H7 (cell line): ENCODE measurements around the gene TMEM203. TPM values are rescaled to one million over a fixed set of nuclear protein-coding genes. Genes with fewer than 3 reads are reported as not detected.
"Not testable (repeated sequence)": the region's sequence is repeated elsewhere in the genome, so short reads cannot be mapped to it uniquely, and the experiment has no call there.

Source experiments
- DNase-seq: peaks from one replicate; pipeline ENCODE4 v3.0.0; 2012
- H3K27me3 ChIP-seq: 2 replicates; pipeline ENCODE4 v1.6.0; 2011; ENCODE audit warnings: mild to moderate bottlenecking, low read length; ENCODE audit not compliant: control insufficient read depth, insufficient read depth
- H3K36me3 ChIP-seq: replicated peaks from 2 replicates; pipeline ENCODE4 v1.5.1; 2011; ENCODE audit warnings: low read length; ENCODE audit not compliant: control insufficient read depth, insufficient read depth
- H3K4me3 ChIP-seq: 2 replicates; pipeline ENCODE4 v1.5.1; 2011; ENCODE audit warnings: low read depth, mild to moderate bottlenecking, control low read depth, low read length, moderate library complexity; ENCODE audit not compliant: insufficient read depth
- total RNA-seq: library from RNA; depleted of rRNA; stranded (reverse); fragments of >200 nt; shearing (Covaris generic); gene quantifications from 2 replicates; pipeline ENCODE4 v1.2.3, GENCODE V29; 2014

Gene TMEM203
- total RNA-seq, 1 experiment from 2014 or later = 62.3 TPM

DNA sequence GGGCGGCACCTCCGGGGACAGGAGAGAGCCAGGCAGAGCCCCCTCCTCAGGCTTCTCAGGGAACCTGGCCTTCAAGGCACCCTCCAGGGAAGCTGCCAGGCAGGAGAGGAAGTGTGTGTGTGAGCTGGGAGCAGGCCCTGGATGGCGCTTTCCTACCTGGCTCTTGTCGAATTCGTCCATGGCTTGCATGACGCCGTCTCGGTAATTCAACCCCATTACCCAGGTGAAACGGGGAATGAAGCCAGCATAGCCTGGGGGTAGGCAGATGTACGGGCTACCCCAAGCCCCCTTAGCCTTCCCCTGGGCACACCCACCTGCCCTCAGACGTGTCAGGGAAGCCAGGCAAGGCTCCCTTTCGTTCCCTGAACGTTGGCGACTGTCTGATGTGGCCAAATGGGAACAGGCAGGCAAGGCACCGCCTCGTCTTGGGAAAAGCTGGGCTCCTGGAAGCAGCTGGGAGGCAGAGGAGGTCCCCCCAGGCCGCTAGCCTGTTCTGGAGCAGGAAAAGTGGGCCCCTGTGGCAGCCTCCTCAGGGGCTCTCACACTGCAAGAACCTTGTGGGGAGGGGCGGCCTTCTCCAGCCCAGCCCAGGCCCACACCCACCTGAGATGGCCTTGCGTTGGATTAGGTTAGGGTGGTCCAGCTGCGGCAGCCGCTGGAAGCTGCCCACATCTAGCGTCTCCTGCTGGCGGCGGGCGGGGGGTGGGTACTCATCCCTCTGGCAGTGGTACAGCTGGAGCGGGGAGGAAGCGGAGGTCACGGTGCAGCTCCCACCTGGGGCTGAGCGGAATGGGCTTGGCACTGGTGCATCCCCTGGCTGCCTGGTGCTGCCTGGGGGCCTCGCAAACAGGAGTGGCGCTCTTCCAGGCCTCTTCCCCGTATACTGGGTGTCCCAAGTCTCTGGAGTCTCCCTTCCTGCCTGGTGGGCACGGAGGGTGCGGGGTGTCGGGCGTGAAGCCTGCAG, 39.3 kb upstream of the TMEM203 start:
- Histone ChIP-seq H3K27me3 (no peaks in the 10 kb centered on the region), H3K4me3 (0 out of 2 replicates have a peak overlapping the region, but pooled peaks have one; percentile 3), H3K36me3 (peaks cover 15% of the 10 kb centered on the region)
- DNase-seq = peak; percentile 87

GRCh38 chr9:137243626-137244485, 38.4 kb upstream of the TMEM203 start:
- Histone ChIP-seq H3K36me3 (peaks cover 15% of the 10 kb centered on the region), H3K27me3 (no peaks in the 10 kb centered on the region), H3K4me3 (peak overlapping the region; percentile 3; the same call in 1 of the 2 replicates)
- DNase-seq = peak; percentile 81

DNA sequence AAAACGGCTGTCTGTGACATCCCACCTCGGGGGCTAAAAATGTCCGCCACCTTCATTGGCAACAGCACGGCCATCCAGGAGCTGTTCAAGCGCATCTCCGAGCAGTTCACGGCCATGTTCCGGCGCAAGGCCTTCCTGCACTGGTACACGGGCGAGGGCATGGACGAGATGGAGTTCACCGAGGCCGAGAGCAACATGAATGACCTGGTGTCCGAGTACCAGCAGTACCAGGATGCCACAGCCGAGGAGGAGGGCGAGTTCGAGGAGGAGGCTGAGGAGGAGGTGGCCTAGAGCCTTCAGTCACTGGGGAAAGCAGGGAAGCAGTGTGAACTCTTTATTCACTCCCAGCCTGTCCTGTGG, 37.8 kb upstream of the TMEM203 start:
- not testable (repeated sequence) for DNase-seq, H3K27me3 ChIP-seq, H3K4me3 ChIP-seq
- H3K36me3 ChIP-seq = peaks cover 15% of the 10 kb centered on the region

GRCh38 chr9:137242269-137243203, 37.1 kb upstream of the TMEM203 start:
- no peak for DNase-seq
- H3K36me3 ChIP-seq = peaks cover 15% of the 10 kb centered on the region
- H3K4me3 ChIP-seq = peak overlapping the region; percentile 96
- no peaks in the 10 kb centered on the region for H3K27me3 ChIP-seq

DNA sequence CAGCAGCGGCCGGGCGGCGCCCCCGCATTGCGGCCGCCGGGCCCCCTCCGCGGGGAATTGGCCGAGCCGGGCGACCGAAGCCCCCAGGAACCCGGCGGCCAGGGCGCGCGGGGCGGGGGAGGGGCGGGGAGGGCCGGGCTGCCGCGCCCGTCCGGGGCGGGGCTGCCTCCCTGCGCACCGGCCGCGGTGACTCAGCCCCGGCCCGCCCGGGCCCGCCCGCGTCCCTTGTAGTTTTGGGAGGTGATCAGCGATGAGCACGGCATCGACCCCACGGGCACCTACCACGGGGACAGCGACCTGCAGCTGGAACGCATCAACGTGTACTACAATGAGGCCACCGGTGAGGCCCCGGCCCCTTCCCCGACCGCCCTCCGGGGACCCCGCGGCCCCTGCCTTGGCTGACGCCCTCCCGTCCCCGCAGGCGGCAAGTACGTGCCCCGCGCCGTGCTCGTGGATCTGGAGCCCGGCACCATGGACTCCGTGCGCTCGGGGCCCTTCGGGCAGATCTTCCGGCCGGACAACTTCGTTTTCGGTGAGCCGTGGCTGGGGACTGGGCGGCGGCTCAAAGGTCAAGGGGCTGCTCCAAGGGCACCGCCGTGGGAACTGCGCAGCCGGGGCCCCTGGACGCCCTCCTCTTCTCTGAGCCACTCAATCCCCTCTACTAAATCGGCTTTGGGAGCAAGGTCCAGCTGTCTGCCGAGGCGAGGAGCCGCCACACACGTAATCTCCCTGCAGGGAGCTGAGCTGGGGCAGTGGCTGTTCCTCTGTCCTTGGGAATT, 36.2 kb upstream of the TMEM203 start:
- Histone ChIP-seq H3K36me3 (peaks cover 15% of the 10 kb centered on the region), H3K27me3 (no peaks in the 10 kb centered on the region), H3K4me3 (peak overlapping the region; percentile 96)
- DNase-seq = peak; percentile 88

- DNase-seq = peak; percentile 100
These were observed 35.5 kb upstream of the TMEM203 start, which contains the start of gene TUBB4B for GRCh38 chr9:137240841-137241489. TSS of gene TUBB4B (plus strand) at chr9:137241287. CDS start at chr9:137241361, 74 bp downstream.

DNA sequence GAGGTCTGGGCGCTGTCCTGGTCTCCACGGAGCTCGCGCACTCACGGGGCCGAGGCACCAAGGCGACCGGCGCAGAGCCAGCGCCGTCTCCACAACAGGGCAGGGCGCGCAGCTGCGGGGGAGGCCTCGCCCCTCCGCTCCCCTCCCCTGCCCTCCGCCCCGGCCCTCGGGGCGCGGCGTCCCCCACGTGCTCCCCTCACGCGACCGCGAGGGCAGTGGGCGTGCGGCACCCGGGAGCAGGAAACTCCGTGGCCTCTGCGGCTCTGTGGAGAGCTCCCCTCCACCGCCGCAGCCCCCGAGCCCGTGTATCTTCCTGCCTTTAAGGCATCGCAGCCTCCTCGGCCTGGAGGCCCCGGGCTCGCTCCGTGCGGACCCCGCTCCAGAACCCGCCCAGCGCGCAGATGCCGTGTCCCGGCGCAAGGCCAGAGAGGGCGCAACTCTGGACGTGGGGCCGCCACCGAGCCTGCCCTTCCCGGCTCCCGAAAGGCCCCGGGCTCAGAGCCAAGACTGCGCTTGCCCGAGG, 34.9 kb upstream of the TMEM203 start:
- Histone ChIP-seq H3K27me3 (no peaks in the 10 kb centered on the region), H3K4me3 (peak overlapping the region; percentile 89), H3K36me3 (peaks cover 15% of the 10 kb centered on the region)
- no peak for DNase-seq

More at GRCh38 chr9:137240841-137241489, 35.5 kb upstream of the TMEM203 start, which contains the start of gene TUBB4B:
- Histone ChIP-seq H3K36me3 (peaks cover 15% of the 10 kb centered on the region), H3K27me3 (no peaks in the 10 kb centered on the region), H3K4me3 (peak within 1 kb of the TSS; percentile 96)

DNA sequence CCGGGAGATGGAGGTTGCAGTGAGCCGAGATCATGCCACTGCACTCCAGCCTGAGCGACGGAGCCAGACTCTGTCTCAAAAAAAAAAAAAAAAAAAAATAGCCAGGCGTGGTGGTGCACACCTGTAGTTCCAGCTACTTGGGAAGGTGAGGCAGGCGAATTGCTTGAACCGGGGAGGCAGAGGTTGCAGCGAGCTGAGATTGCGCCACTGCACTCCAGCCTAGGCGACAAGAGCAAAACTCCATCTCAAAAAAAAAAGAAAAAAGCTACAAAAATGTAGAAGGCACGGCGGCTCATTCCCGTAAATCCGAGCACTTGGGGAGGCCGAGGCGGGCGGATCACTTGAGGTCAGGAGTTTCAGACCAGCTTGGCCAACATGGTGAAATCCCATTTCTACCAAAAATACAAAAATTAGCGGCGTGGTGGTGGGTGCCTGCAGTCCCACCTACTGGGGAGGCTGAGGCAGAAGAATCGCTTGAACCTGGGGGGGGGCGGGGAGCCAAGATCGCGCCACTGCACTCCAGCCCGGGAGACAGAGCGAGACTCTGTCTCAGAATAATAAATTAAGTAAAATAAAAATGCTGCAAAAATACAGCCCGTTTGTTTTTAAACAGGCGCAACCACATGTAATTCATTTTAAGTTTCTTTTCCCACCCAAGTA, 34.2 kb upstream of the TMEM203 start:
- peak overlapping the region; percentile 89 for H3K4me3 ChIP-seq
- peaks cover 15% of the 10 kb centered on the region for H3K36me3 ChIP-seq
- not testable (repeated sequence) for DNase-seq, H3K27me3 ChIP-seq

- no peak for DNase-seq
- peaks cover 10% of the 10 kb centered on the region for H3K36me3 ChIP-seq
- H3K27me3 ChIP-seq = no peaks in the 10 kb centered on the region
- no peak overlapping the region for H3K4me3 ChIP-seq
These were observed 32.6 kb upstream of the TMEM203 start for GRCh38 chr9:137237759-137238726.

DNA sequence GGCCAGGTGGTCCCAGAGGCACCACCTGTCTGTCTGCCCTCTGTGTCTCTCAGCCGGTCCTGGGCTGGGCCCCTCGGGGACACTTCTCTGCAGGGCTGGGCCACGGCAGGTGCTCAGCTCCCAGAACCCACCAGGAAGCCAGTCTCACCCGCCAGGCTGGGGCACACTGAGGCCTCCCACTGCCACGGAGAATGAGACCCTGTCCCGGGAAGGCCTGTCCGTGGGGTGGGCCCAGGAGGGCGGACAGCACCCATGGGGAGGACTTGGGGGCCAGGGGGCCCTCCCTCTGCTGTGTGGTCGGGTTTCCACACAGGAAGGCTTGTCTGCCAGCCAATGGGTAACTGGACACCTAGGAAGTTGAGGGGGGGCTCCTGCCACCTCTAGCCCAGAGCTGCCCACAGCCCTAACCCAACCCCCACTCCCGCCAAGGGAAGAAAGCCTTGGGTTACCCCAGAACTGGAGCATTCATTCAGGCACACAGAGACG, 31.5 kb upstream of the TMEM203 start:
- DNase-seq = no peak
- Histone ChIP-seq H3K27me3 (no peaks in the 10 kb centered on the region), H3K4me3 (no peak overlapping the region; the same call in 1 of the 2 replicates), H3K36me3 (peaks cover 1% of the 10 kb centered on the region)

DNA sequence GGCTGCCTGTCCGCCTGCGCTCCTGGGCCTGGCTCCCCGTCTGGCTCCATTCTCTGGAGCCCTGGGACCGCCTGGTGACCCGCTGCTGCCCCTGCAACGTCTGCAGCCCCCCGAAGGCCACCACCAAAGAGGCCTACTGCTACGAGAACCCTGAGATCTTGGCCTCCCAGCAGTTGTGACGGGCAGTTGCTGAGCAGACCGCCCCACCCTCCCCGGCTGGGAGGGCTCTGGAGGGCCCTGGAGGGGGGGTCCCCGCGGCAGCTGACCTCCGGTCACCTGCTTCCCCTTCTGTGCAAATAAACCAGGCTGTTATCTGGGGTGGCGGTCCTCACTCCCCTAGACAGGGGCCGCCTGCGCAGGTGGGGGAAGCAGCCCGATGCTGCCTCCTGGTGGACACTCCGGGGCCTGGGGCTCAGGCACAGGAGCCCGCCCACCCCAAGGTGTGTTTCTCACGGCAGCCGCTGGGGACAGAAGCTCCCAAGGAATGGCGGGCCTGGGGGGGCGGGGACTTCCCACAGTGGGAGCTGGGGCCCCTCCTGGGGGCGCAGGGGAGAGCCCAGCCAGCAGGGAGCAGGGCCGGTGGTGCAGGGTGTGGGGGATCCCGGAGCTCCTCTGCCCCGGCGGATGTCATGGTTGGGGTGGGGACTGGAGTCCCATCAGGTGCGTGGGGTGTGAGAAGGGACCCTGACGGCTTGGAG, 30.9 kb upstream of the TMEM203 start:
- DNase-seq = peak; percentile 100
- no peaks in the 10 kb centered on the region for H3K36me3 ChIP-seq
- H3K27me3 ChIP-seq = no peaks in the 10 kb centered on the region
- H3K4me3 ChIP-seq = no peak overlapping the region; the same call in 1 of the 2 replicates
